Muscle layer of colon (tissue), 2 donors: ENCODE measurements around the gene NAA38.
A peak's percentile ranks its signal among the peaks of the same experiment; 100 is the strongest.

Experiments used
- H3K27ac ChIP-seq: one replicate; pipeline ENCODE4 v1.7.0; 2013; ENCODE audit warnings: low read depth, mild to moderate bottlenecking, low read length, moderate library complexity
- H3K27me3 ChIP-seq, 2 donors: one replicate each; pipeline ENCODE4 v1.7.0; 2013; ENCODE audit warnings: low read length in 2 of 2, mild to moderate bottlenecking in 2 of 2; ENCODE audit not compliant: insufficient read depth in 2 of 2, control insufficient read depth in 1 of 2
- H3K36me3 ChIP-seq: one replicate; pipeline ENCODE4 v1.7.0; 2013; ENCODE audit warnings: mild to moderate bottlenecking, low read length; ENCODE audit not compliant: insufficient read depth
- H3K4me1 ChIP-seq: one replicate; pipeline ENCODE4 v1.7.0; 2013; ENCODE audit warnings: mild to moderate bottlenecking, low read length; ENCODE audit not compliant: insufficient read depth
- H3K4me3 ChIP-seq, 2 donors: one replicate each; pipeline ENCODE4 v1.7.0; 2013; ENCODE audit warnings: low read length in 2 of 2, low read depth in 1 of 2, mild to moderate bottlenecking in 1 of 2, moderate library complexity in 1 of 2
- H3K9ac ChIP-seq: one replicate; pipeline ENCODE4 v1.7.0; 2013; ENCODE audit warnings: low read length
- H3K9me3 ChIP-seq: one replicate; pipeline ENCODE4 v1.7.0; 2013; ENCODE audit warnings: mild to moderate bottlenecking, low read length
- donor health status: abdominal sarcoma.
- donor health status: Adenocarcinoma of cecum.

The NAA38 gene

GRCh38 chr17:7842380-7843256 lies 14.7 kb downstream of the NAA38 start:
- H3K4me3 ChIP-seq, result peak overlapping the region; percentile 75 to 91
- H3K36me3 ChIP-seq, result peaks cover 19% of the 10 kb centered on the region
- no peaks in the 10 kb centered on the region for H3K9me3 ChIP-seq
- no peaks in the 10 kb centered on the region for H3K27me3 ChIP-seq
- H3K9ac ChIP-seq, result peak overlapping the region; percentile 89
- peak overlapping the region; percentile 97 for H3K27ac ChIP-seq
- peaks cover 49% of the 10 kb centered on the region for H3K4me1 ChIP-seq

- Histone ChIP-seq H3K36me3 (peaks cover 14% of the 10 kb centered on the region), H3K27ac (peak overlapping the region; percentile 97), H3K9me3 (no peaks in the 10 kb centered on the region), H3K27me3 (no peaks in the 10 kb centered on the region), H3K9ac (peak overlapping the region; percentile 89), H3K4me3 (peak overlapping the region; percentile 75 to 91), H3K4me1 (peaks cover 56% of the 10 kb centered on the region)
Observed at GRCh38 chr17:7841915-7842379, 15.4 kb downstream of the NAA38 start.

- Histone ChIP-seq H3K27me3 (no peaks in the 10 kb centered on the region), H3K4me1 (peaks cover 60% of the 10 kb centered on the region), H3K36me3 (peaks cover 11% of the 10 kb centered on the region), H3K9me3 (no peaks in the 10 kb centered on the region), H3K9ac (peak overlapping the region; percentile 83), H3K27ac (peak overlapping the region; percentile 97), H3K4me3 (peak overlapping the region; percentile 75 to 91)
Observed at GRCh38 chr17:7841396-7841914, 15.9 kb downstream of the NAA38 start.

- Histone ChIP-seq H3K36me3 (peaks cover 8% of the 10 kb centered on the region), H3K27me3 (no peaks in the 10 kb centered on the region), H3K4me3 (peak overlapping the region in 1 of 2 donors; percentile 91), H3K9me3 (no peaks in the 10 kb centered on the region), H3K9ac (peak overlapping the region; percentile 83), H3K4me1 (peaks cover 61% of the 10 kb centered on the region), H3K27ac (peak overlapping the region; percentile 97)
Observed at GRCh38 chr17:7840875-7841274, 16.5 kb downstream of the NAA38 start.

GRCh38 chr17:7840441-7840840 lies 16.9 kb downstream of the NAA38 start:
- H3K9ac ChIP-seq, result no peak overlapping the region
- H3K27ac ChIP-seq, result no peak overlapping the region
- H3K27me3 ChIP-seq, result no peaks in the 10 kb centered on the region
- H3K36me3 ChIP-seq, result peaks cover 8% of the 10 kb centered on the region
- no peaks in the 10 kb centered on the region for H3K9me3 ChIP-seq
- no peak overlapping the region for H3K4me3 ChIP-seq
- H3K4me1 ChIP-seq, result peaks cover 58% of the 10 kb centered on the region

GRCh38 chr17:7839876-7840261 lies 17.5 kb downstream of the NAA38 start:
- peaks cover 8% of the 10 kb centered on the region for H3K36me3 ChIP-seq
- no peaks in the 10 kb centered on the region for H3K27me3 ChIP-seq
- peaks cover 52% of the 10 kb centered on the region for H3K4me1 ChIP-seq
- H3K4me3 ChIP-seq, result no peak overlapping the region
- H3K9me3 ChIP-seq, result no peaks in the 10 kb centered on the region
- H3K27ac ChIP-seq, result no peak overlapping the region
- H3K9ac ChIP-seq, result no peak overlapping the region

- peak overlapping the region; percentile 77 for H3K27ac ChIP-seq
- peaks cover 51% of the 10 kb centered on the region for H3K4me1 ChIP-seq
- peak overlapping the region; percentile 19 for H3K9ac ChIP-seq
- no peaks in the 10 kb centered on the region for H3K9me3 ChIP-seq
- H3K36me3 ChIP-seq, result peaks cover 8% of the 10 kb centered on the region
- H3K4me3 ChIP-seq, result peak overlapping the region in 1 of 2 donors; percentile 30
- no peaks in the 10 kb centered on the region for H3K27me3 ChIP-seq
Observed at GRCh38 chr17:7839190-7839875, 18.0 kb downstream of the NAA38 start.

- peak overlapping the region in 1 of 2 donors; percentile 94 for H3K4me3 ChIP-seq
- H3K9ac ChIP-seq, result peak overlapping the region; percentile 19
- no peaks in the 10 kb centered on the region for H3K27me3 ChIP-seq
- peak overlapping the region; percentile 97 for H3K27ac ChIP-seq
- peaks cover 8% of the 10 kb centered on the region for H3K36me3 ChIP-seq
- peaks cover 53% of the 10 kb centered on the region for H3K4me1 ChIP-seq
- H3K9me3 ChIP-seq, result no peaks in the 10 kb centered on the region
Observed at GRCh38 chr17:7838090-7839075, 19.0 kb downstream of the NAA38 start.

GRCh38 chr17:7837408-7838088 lies 19.8 kb downstream of the NAA38 start:
- Histone ChIP-seq H3K4me1 (peaks cover 50% of the 10 kb centered on the region), H3K36me3 (peaks cover 8% of the 10 kb centered on the region), H3K9ac (peak overlapping the region; percentile 50), H3K4me3 (peak overlapping the region in 1 of 2 donors; percentile 94), H3K9me3 (no peaks in the 10 kb centered on the region), H3K27me3 (no peaks in the 10 kb centered on the region), H3K27ac (peak overlapping the region; percentile 97)

- no peaks in the 10 kb centered on the region for H3K9me3 ChIP-seq
- H3K27ac ChIP-seq, result peak overlapping the region; percentile 97
- H3K9ac ChIP-seq, result peak overlapping the region; percentile 68
- H3K4me3 ChIP-seq, result peak overlapping the region; percentile 92 to 94
- H3K36me3 ChIP-seq, result peaks cover 8% of the 10 kb centered on the region
- no peaks in the 10 kb centered on the region for H3K27me3 ChIP-seq
- H3K4me1 ChIP-seq, result peaks cover 50% of the 10 kb centered on the region
Observed at GRCh38 chr17:7836596-7837407, 20.6 kb downstream of the NAA38 start.
